Measurements from ENCODE around the gene OVCH2. TPM values are rescaled to one million over a fixed set of nuclear protein-coding genes. Genes with fewer than 3 reads are reported as not detected.
"Not testable (repeated sequence)": the region's sequence is repeated elsewhere in the genome, so short reads cannot be mapped to it uniquely, and the experiment has no call there.

Gene OVCH2
- total RNA-seq (2022) (0.79 and 0.91 TPM in 2 replicates), Bru-seq, nascent RNA (percentile 25 among the genes with signal in this experiment), BruChase-seq, experiment 1, labeled RNA remaining after a 6-hour chase (percentile 38 among the genes with signal in this experiment), BruChase-seq, experiment 2, labeled RNA remaining after a 2-hour chase (percentile 31 among the genes with signal in this experiment)
- long read RNA-seq, partial matches to known transcripts, result 0 of 1 reads
- long read RNA-seq, other reads (novel, unspliced or antisense), result 1 of 1 reads

GRCh38 chr11:7706377-7706776, at the start of gene OVCH2:
Gene OVCH2 (minus strand): TSS chr11:7706477. CDS start chr11:7706394, 83 bp downstream.
- CTCF ChIA-PET, result no interaction called here
- H3K4me1 Mint-ChIP-seq (ENCODE audit: insufficient read depth, unreplicated experiment), result no peaks in the 10 kb centered on the region
- TF ChIP-seq CTCF (IDR thresholded peaks at IDR 0.05; ENCODE audit: unreplicated experiment), result no peak

GRCh38 chr11:7749456-7749855, 43.2 kb upstream of the OVCH2 start:
- Mint-ChIP-seq H3K9me3 (ENCODE audit: unreplicated experiment) (no peaks in the 10 kb centered on the region), H3K27ac (ENCODE audit: low read depth, unreplicated experiment) (no peak overlapping the region), H3K36me3 (ENCODE audit: insufficient read depth, unreplicated experiment) (no peaks in the 10 kb centered on the region), H3K4me3 (ENCODE audit: unreplicated experiment) (no peak overlapping the region), H3K27me3 (ENCODE audit: insufficient read depth, unreplicated experiment) (no peaks in the 10 kb centered on the region), H3K4me1 (ENCODE audit: insufficient read depth, unreplicated experiment) (peaks cover 8% of the 10 kb centered on the region)
- POLR2A ChIA-PET, result no interaction called here
- no TSS peak for BruUV-seq (replicated peaks)
- peak; percentile 49 for DNase-seq (ENCODE audit: unreplicated experiment)
- TF ChIP-seq CTCF (IDR thresholded peaks at IDR 0.05; ENCODE audit: unreplicated experiment), result no peak
- intact Hi-C loops (cut with micrococcal nuclease), result no loop called here
- CTCF ChIA-PET, result interaction anchor here (0.7 to 0.9 kb wide), 2 partner anchors 237 to 739 kb away, joined by 3 to 4 read pairs; no protein-coding TSS in a partner anchor

More at GRCh38 chr11:7706377-7706776, at the start of gene OVCH2:
- Mint-ChIP-seq H3K36me3 (ENCODE audit: insufficient read depth, unreplicated experiment) (no peaks in the 10 kb centered on the region), H3K9me3 (ENCODE audit: unreplicated experiment) (no peaks in the 10 kb centered on the region), H3K27ac (ENCODE audit: low read depth, unreplicated experiment) (no peak within 1 kb of the TSS), H3K4me3 (ENCODE audit: unreplicated experiment) (no peak within 1 kb of the TSS), H3K27me3 (ENCODE audit: insufficient read depth, unreplicated experiment) (peaks cover 38% of the 10 kb centered on the region)
- DNase-seq (ENCODE audit: unreplicated experiment), result no peak
- POLR2A ChIA-PET, result no interaction called here
- intact Hi-C loops (cut with micrococcal nuclease), result no loop called here
- no TSS peak for BruUV-seq (replicated peaks)

GRCh38 chr11:7734767-7735166, 28.5 kb upstream of the OVCH2 start:
- not testable (repeated sequence) for H3K36me3 Mint-ChIP-seq (ENCODE audit: insufficient read depth, unreplicated experiment); H3K27ac Mint-ChIP-seq (ENCODE audit: low read depth, unreplicated experiment)

GRCh38 chr11:7714786-7715185, 8.5 kb upstream of the OVCH2 start:
- intact Hi-C loops (cut with micrococcal nuclease), result no loop called here
- Mint-ChIP-seq H3K4me1 (ENCODE audit: insufficient read depth, unreplicated experiment) (no peaks in the 10 kb centered on the region), H3K27me3 (ENCODE audit: insufficient read depth, unreplicated experiment) (peaks cover 56% of the 10 kb centered on the region), H3K4me3 (ENCODE audit: unreplicated experiment) (no peak overlapping the region), H3K9me3 (ENCODE audit: unreplicated experiment) (no peaks in the 10 kb centered on the region), H3K27ac (ENCODE audit: low read depth, unreplicated experiment) (no peak overlapping the region), H3K36me3 (ENCODE audit: insufficient read depth, unreplicated experiment) (no peaks in the 10 kb centered on the region)
- CTCF ChIA-PET, result no interaction called here
- no TSS peak for BruUV-seq (replicated peaks)
- TF ChIP-seq CTCF (IDR thresholded peaks at IDR 0.05; ENCODE audit: unreplicated experiment), result no peak
- POLR2A ChIA-PET, result no interaction called here
- no peak for DNase-seq (ENCODE audit: unreplicated experiment)

More at GRCh38 chr11:7734767-7735166, 28.5 kb upstream of the OVCH2 start:
- POLR2A ChIA-PET; H3K27me3 Mint-ChIP-seq (ENCODE audit: insufficient read depth, unreplicated experiment); CTCF ChIA-PET; BruUV-seq (replicated peaks); H3K4me1 Mint-ChIP-seq (ENCODE audit: insufficient read depth, unreplicated experiment); H3K4me3 Mint-ChIP-seq (ENCODE audit: unreplicated experiment); DNase-seq (ENCODE audit: unreplicated experiment); intact Hi-C loops (cut with micrococcal nuclease); H3K9me3 Mint-ChIP-seq (ENCODE audit: unreplicated experiment): not testable (repeated sequence)
